ENCODE results near the gene ABCC6.
"Not testable (repeated sequence)": the region's sequence is repeated elsewhere in the genome, so short reads cannot be mapped to it uniquely, and the experiment has no call there.

The ABCC6 gene

GRCh38 chr16:16186820-16187219, 36.5 kb downstream of the ABCC6 start:
- DNase-seq: no peak

GRCh38 chr16:16185095-16185494, 38.2 kb downstream of the ABCC6 start:
- DNase-seq: no peak

- DNase-seq: no peak
Observed at GRCh38 chr16:16184594-16184993, 38.7 kb downstream of the ABCC6 start.

- DNase-seq: no peak
Observed at GRCh38 chr16:16183562-16183961, 39.7 kb downstream of the ABCC6 start.

- no peak for DNase-seq
Observed at GRCh38 chr16:16182918-16183317, 40.4 kb downstream of the ABCC6 start.

GRCh38 chr16:16181748-16182147, 41.5 kb downstream of the ABCC6 start:
- DNase-seq: not testable (repeated sequence)

- DNase-seq: no peak
Observed at GRCh38 chr16:16178455-16179162, 44.7 kb downstream of the ABCC6 start.

- DNase-seq: no peak
Observed at GRCh38 chr16:16176328-16176727, 47.0 kb downstream of the ABCC6 start.

- no peak for DNase-seq
Observed at GRCh38 chr16:16175296-16175695, 48.0 kb downstream of the ABCC6 start.

- no peak for DNase-seq
Observed at GRCh38 chr16:16172991-16173390, 50.3 kb downstream of the ABCC6 start.

GRCh38 chr16:16171332-16171919, 51.9 kb downstream of the ABCC6 start:
- DNase-seq: no peak

GRCh38 chr16:16169615-16170014, 53.7 kb downstream of the ABCC6 start:
- no peak for DNase-seq

- DNase-seq: no peak
Observed at GRCh38 chr16:16168431-16168830, 54.9 kb downstream of the ABCC6 start.

- no peak for DNase-seq
Observed at GRCh38 chr16:16167927-16168326, 55.4 kb downstream of the ABCC6 start.

- no peak for DNase-seq
Observed at GRCh38 chr16:16166949-16167348, 56.3 kb downstream of the ABCC6 start.

GRCh38 chr16:16166085-16166484, 57.2 kb downstream of the ABCC6 start:
- no peak for DNase-seq

GRCh38 chr16:16164243-16164642, 59.1 kb downstream of the ABCC6 start:
- no peak for DNase-seq

GRCh38 chr16:16163571-16163970, 59.7 kb downstream of the ABCC6 start:
- peak; percentile 51 for DNase-seq

- DNase-seq: no peak
Observed at GRCh38 chr16:16163109-16163508, 60.2 kb downstream of the ABCC6 start.

GRCh38 chr16:16162591-16162990, 60.7 kb downstream of the ABCC6 start:
- no peak for DNase-seq

- not testable (repeated sequence) for DNase-seq
Observed at GRCh38 chr16:16161840-16162239, 61.5 kb downstream of the ABCC6 start.

GRCh38 chr16:16161319-16161718, 62.0 kb downstream of the ABCC6 start:
- DNase-seq: no peak

GRCh38 chr16:16159662-16160061, 63.6 kb downstream of the ABCC6 start:
- DNase-seq: no peak

GRCh38 chr16:16158741-16159374, 64.4 kb downstream of the ABCC6 start:
- no peak for DNase-seq

Data from midbrain (tissue), 1 donor.